HG03521 (cell line): Measurements from ENCODE around the gene PNP.

Experiments used
- ATAC-seq: cut with Tn5 transposase; IDR thresholded peaks from one replicate; pipeline ENCODE4 v1.9.1; 2021; ENCODE audit warnings: mild to moderate bottlenecking, moderate library complexity; ENCODE audit not compliant: unreplicated experiment

PNP gene

DNA sequence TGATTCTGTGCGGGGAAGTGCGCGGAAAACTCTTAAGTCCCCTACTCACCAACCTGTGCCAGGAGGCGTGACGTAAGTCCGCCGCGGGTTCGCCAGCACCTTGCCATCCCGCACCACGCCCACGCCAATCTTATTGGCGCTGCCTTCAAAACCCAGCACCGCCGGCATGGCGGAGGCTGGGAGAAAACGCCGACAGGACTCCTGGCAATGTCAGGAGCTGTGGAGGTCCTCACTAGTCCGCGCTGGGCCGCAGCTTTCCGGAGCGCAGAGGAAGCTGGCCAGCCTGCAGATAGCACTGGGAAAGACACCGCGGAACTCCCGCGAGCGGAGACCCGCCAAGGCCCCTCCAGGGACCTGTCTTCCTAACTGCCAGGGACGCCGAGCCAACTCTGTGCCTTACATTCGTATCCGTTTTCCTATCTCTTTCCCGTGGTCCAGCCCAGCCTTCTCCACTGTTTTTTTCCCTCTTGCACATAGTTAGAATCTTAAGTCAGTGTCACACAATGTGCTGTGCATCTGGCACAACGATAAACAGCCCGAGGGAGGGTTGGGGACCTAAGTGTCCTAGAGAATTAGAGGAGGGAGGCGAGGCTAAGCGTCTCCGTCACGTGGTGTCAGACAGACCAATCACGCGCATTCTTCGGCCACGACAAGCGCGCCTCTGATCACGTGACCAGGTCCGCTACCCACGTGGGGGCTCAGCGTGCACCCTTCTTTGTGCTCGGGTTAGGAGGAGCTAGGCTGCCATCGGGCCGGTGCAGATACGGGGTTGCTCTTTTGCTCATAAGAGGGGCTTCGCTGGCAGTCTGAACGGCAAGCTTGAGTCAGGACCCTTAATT, 14.5 kb upstream of the PNP start, which contains the start of the genes APEX1 and OSGEP:
APEX1 (plus strand) TSS at position 711 of the 839 bp plus-strand sequence. CDS start 420 bp downstream, outside the sequence.
OSGEP (minus strand) TSS at position 297 of the 839 bp plus-strand sequence; CDS start at position 168, 129 bp downstream.
- peak; percentile 79 for ATAC-seq

- peak; percentile 42 for ATAC-seq
Observed at GRCh38 chr14:20455355-20456300, 13.6 kb upstream of the PNP start.

DNA sequence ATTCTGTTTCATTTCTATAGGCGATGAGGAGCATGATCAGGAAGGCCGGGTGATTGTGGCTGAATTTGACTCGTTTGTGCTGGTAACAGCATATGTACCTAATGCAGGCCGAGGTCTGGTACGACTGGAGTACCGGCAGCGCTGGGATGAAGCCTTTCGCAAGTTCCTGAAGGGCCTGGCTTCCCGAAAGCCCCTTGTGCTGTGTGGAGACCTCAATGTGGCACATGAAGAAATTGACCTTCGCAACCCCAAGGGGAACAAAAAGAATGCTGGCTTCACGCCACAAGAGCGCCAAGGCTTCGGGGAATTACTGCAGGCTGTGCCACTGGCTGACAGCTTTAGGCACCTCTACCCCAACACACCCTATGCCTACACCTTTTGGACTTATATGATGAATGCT, 12.2 kb upstream of the PNP start:
- no peak for ATAC-seq

- ATAC-seq: no peak
Observed at GRCh38 chr14:20458031-20458789, 11.0 kb upstream of the PNP start.

DNA sequence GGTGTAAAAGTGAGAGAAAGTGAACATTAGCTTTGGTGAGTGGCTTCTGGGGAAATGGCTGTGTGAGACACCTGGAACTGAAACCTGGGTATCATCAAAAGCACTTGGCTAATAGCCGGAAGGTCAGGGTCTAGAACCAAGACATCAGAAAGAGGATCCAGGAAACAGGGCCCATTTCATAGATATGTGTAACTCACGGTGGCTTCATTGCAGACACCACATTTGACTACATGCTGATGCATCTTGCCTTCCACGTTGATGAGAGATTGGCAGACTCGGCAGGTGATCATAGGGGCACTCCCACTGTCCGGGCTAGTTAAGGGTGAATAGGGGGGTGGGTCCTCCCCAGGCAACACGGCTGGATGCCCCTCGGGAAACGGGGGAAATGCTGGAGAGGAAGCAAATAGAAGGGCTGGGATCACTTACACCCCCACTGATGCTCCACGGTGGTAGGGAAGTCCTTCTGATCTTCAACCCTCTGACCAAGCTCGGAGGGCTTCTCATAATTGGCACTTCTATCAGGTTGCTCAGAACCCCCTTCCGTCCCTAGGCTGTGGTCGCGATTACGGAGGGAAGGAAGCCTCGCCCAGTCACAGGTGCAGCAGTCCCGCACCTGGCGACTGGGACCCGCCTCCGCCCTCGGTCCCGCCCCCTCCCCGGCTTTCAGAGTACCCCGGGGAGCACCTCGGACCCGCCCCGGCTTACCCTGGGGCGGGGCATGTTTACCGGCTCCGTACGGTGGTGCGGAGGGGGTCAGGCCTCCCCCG, 8.6 kb upstream of the PNP start:
- ATAC-seq: peak; percentile 6

DNA sequence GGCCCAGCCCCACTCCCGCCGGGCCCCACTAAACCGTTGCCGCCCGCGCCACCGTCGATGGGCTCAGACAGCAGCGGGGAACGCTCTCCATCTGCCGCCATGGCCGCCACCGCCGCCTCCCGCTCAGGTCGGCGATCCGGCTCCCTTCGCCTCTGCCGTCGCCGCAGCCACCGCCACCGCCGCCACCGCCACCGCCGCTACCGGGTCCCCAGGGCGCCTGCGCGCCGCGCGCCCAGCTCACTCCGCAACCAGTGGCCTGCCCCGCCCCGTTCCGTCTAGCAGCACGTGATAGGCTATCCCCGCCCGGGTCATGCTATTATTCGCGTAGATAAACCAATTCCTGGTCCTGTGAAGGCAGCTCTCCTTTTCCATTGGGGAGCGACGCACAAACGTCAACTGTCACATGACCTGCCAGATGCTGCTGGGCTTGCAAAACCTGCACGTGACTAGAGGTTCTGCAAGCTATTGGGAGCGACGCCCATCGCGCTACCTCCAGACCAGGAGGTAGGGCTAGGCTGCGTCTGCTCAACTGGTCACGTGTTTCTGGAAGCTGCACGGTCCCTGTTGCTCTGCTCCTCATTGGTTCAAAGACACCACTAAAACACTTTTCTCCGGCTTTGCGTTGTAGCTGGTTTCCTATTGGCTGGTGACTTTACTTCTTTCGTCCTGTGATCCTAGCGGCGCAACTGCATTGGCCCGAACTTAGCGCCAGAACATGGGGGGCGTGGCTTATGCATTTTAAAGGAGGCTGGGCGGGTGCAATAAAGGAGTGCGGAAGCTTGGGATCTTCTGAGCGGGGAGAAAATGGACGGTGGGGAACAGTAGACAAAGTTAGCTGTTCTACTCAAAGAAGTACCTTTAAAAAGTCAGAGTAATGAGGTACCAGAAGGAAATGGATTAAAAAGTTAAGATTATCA, 7.7 kb upstream of the PNP start, which contains the start of gene PIP4P1:
PIP4P1 (minus strand) TSS at position 210 of the 917 bp plus-strand sequence; CDS start at position 101, 109 bp downstream.
- peak; percentile 90 for ATAC-seq

DNA sequence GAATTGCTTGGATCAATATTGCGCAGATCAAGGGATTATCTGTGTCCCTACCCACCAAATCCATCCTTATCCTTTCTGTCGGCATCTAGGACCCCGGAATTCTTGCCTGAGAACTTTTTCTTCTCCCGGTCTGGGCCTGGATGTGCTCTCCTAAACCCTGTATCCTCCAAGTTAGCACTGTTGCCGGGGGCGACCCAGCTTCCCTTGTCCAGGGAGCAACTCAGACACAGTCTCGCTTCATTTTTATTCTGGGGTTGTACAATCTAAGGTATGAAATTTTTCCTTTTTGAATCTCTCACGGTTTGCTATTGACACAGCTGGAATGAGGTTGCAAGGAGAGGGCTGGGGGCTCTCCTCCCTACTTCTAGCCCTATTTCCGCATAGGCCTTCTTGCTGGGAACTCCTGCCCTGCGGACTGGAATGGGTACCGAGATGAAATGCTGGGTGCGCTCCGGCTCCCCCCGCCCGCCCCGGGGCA, 403 bp upstream of the PNP start:
- no peak for ATAC-seq

- ATAC-seq: peak; percentile 29
Observed at GRCh38 chr14:20469890-20470602, 840 bp downstream of the PNP start.

- ATAC-seq: no peak
Observed at GRCh38 chr14:20470603-20470901, 1.3 kb downstream of the PNP start.

- ATAC-seq: no peak
Observed at GRCh38 chr14:20472536-20473169, 3.4 kb downstream of the PNP start.

- no peak for ATAC-seq
Observed at GRCh38 chr14:20476776-20477175, 7.6 kb downstream of the PNP start.

DNA sequence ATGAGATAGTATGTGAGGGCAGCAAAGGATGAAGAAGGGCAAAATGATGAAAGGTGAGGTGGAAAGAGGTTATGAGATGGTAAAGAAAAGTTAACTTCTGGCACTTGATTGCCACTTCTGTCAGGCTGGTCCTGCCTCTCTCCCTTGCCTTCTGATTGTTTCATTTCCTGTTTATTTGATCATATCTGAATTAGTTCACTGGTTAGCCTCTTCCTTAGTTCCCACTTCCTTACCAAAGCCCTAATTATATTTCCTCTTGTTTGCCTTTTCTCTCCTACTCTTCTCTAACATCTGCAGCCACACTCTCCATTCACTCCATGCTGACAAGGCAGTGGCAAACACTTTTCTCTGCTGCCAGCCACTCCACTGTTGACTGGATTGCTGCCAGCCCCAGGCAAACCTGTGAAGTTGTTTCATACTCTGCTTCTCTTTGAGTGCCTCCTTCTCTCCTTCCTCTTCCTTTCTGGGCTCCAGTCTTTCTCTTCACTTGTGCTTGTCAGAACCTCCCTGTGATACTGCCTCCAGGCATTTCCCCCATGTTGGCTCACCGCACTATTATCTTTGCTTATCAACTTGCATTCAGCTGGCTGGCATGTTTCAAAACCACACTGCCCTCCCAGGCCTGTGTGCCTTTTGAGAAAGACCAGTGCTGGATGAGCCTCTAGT, 8.1 kb downstream of the PNP start:
- no peak for ATAC-seq

- no peak for ATAC-seq
Observed at GRCh38 chr14:20478894-20479293, 9.7 kb downstream of the PNP start.

DNA sequence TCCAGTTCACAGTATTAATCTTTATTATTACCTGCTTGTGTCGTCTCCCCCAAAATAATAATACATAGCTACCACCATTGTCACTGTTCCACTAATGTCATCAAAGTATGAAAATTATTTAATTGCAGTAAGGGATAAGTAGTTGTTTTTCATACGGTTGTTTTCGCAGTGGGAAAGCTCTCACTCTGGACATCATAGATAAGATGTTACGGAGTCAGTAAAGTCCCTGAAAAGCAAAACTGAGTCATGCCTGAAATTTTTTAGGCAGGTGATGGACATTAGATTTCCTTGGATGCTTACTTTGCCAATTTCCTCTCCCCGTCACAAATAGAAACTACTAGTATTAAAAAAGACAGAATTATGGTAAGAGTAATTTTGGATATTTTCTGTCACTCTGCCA, 13.2 kb downstream of the PNP start:
- no peak for ATAC-seq

- no peak for ATAC-seq
Observed at GRCh38 chr14:20485900-20486299, 16.7 kb downstream of the PNP start.

- no peak for ATAC-seq
Observed at GRCh38 chr14:20486684-20487395, 17.6 kb downstream of the PNP start.

- no peak for ATAC-seq
Observed at GRCh38 chr14:20487396-20487725, 18.2 kb downstream of the PNP start.
